Measurements from ENCODE around the gene DIDO1. TPM values are rescaled to one million over a fixed set of nuclear protein-coding genes. Genes with fewer than 3 reads are reported as not detected.

Gene DIDO1
- total and polyA plus RNA-seq, 2 of the 13 experiments (the other 11 are each of a cell fraction or from before 2014, with no cell fraction given) = 75.0 to 75.1 TPM

GRCh38 chr20:62923669-62924441, 2.5 kb downstream of the DIDO1 start (continued):
- no peak; the same call in 1 of the 2 replicates for TF ChIP-seq ZNF639 (CRISPR knock-in tag; conservative IDR thresholded peaks at IDR 0.05)
- no peak for TF ChIP-seq ZSCAN22 (CRISPR knock-in tag; IDR thresholded peaks at IDR 0.05)
- TF ChIP-seq ZNF281 (CRISPR knock-in tag; IDR thresholded peaks at IDR 0.05; ENCODE audit: borderline replicate concordance) = peak; percentile 39; the same call in 1 of the 2 replicates
- no peak for TF ChIP-seq CBX1 (IDR thresholded peaks at IDR 0.05; ENCODE audit: low read depth)
- TF ChIP-seq TBX3 (IDR thresholded peaks at IDR 0.05; ENCODE audit: borderline replicate concordance) = peak; percentile 89
- peak; percentile 9 for TF ChIP-seq PHF8 (CRISPR knock-in tag; IDR thresholded peaks at IDR 0.05)
- TF ChIP-seq FOXK2 (IDR thresholded peaks at IDR 0.05) = no peak
- TF ChIP-seq ZFP90 (CRISPR knock-in tag; IDR thresholded peaks at IDR 0.05; ENCODE audit: borderline replicate concordance) = no peak
- no peak for TF ChIP-seq SNRNP70 (IDR thresholded peaks at IDR 0.05; ENCODE audit: low read depth, low read length)
- peak; percentile 57; the same call in 1 of the 2 replicates for TF ChIP-seq FOXO1 (CRISPR knock-in tag; IDR thresholded peaks at IDR 0.05)
- TF ChIP-seq ZNF878 (CRISPR knock-in tag; IDR thresholded peaks at IDR 0.05) = peak; percentile 58; the same call in 1 of the 2 replicates
- peak; percentile 74; the same call in 1 of the 2 replicates for TF ChIP-seq ZBTB7B (CRISPR knock-in tag; IDR thresholded peaks at IDR 0.05)
- TF ChIP-seq MATR3 (CRISPR knock-in tag; IDR thresholded peaks at IDR 0.05) = no peak
- no peak for TF ChIP-seq ZNF142 (CRISPR knock-in tag; IDR thresholded peaks at IDR 0.05)
- no peak for TF ChIP-seq THAP8 (CRISPR knock-in tag; IDR thresholded peaks at IDR 0.05; ENCODE audit: borderline replicate concordance)
- TF ChIP-seq ZNF510 (CRISPR knock-in tag; IDR thresholded peaks at IDR 0.05; ENCODE audit: low read depth) = no peak
- no peak for TF ChIP-seq JDP2 (CRISPR knock-in tag; IDR thresholded peaks at IDR 0.05; ENCODE audit: borderline replicate concordance)
- no peak for TF ChIP-seq PHB2 (IDR thresholded peaks at IDR 0.05; ENCODE audit: partially characterized antibody)
- TF ChIP-seq ZNF703 (CRISPR knock-in tag; IDR thresholded peaks at IDR 0.05; ENCODE audit: borderline replicate concordance) = no peak
- TF ChIP-seq ZNF138 (CRISPR knock-in tag; IDR thresholded peaks at IDR 0.05; ENCODE audit: low read depth) = no peak

Measured in HepG2 (cell line).